Measurements from ENCODE around the gene SLC7A4. TPM values are rescaled to one million over a fixed set of nuclear protein-coding genes. Genes with fewer than 3 reads are reported as not detected.

SLC7A4 gene
- total RNA-seq, 1 experiment from 2014 or later = not detected

- ChIA-PET POLR2A (no interaction called here), RAD21 (ENCODE audit: low non-redundant PET in 1 of 2, low total read pairs in 2 of 2, uncharacterized antibody in 2 of 2, unreplicated experiment in 2 of 2) (interaction anchor here in 1 of 2 experiments (0.6 kb wide), 2 partner anchors 17 to 647 kb away, joined by 3 to 4 read pairs; no protein-coding TSS in a partner anchor), CTCF (interaction anchor here (0.7 to 1.8 kb wide), 7 partner anchors 18 to 135 kb away, joined by 3 to 7 read pairs (median 3); partner anchors contain the start of genes LRRC74B and THAP7)
- Histone ChIP-seq H3K4me3 (replicated peaks in 1 of 2; ENCODE audit: low read depth in 1 of 2, low read length in 2 of 2) (no peak overlapping the region), H3K79me2 (ENCODE audit: insufficient read depth, low read length) (no peaks in the 10 kb centered on the region), H3K27me3 (ENCODE audit: insufficient read depth, low read length) (no peaks in the 10 kb centered on the region), H3K9ac (ENCODE audit: low read length) (no peak overlapping the region), H3K9me3 (ENCODE audit: control insufficient read depth in 1 of 2, insufficient read depth in 1 of 2, low read depth in 1 of 2, low read length in 2 of 2) (no peaks in the 10 kb centered on the region), H3K9me2 (ENCODE audit: insufficient read depth) (no peaks in the 10 kb centered on the region), H3K27ac (ENCODE audit: low read depth, low read length) (no peak overlapping the region), H3K4me1 (ENCODE audit: control insufficient read depth in 1 of 2, insufficient read depth in 2 of 2, low read length in 2 of 2) (no peaks in the 10 kb centered on the region), H4K20me1 (ENCODE audit: insufficient read depth) (no peaks in the 10 kb centered on the region), H3K36me3 (ENCODE audit: control insufficient read depth in 1 of 2, insufficient read depth in 2 of 2, low read length in 2 of 2) (no peaks in the 10 kb centered on the region), H2AFZ (ENCODE audit: low read depth, low read length, poor library complexity, severe bottlenecking) (no peak overlapping the region), H3K4me2 (ENCODE audit: low read length) (no peak overlapping the region)
- BruUV-seq (replicated peaks) = no TSS peak
- peak; percentile 86 for ATAC-seq
- intact Hi-C loops (cut with micrococcal nuclease) = no loop called here
- peak; percentile 23 to 65 (median 60); a peak in 5 of 6 replicates for TF ChIP-seq CTCF (IDR thresholded peaks at IDR 0.05 in 2 of 3, conservative IDR thresholded peaks at IDR 0.05 in 1 of 3; ENCODE audit: borderline replicate concordance in 1 of 3, insufficient read depth in 1 of 3, low read depth in 2 of 3, low read length in 2 of 3)
- TF ChIP-seq SP1 (IDR thresholded peaks at IDR 0.05; ENCODE audit: low read depth) = no peak
- no peak for DNase-seq (ENCODE audit: low read depth, low spot score)
These were observed 11.4 kb downstream of the SLC7A4 start for GRCh38 chr22:21020802-21021429.

GRCh38 chr22:21018314-21018713 is 14.0 kb downstream of the SLC7A4 start:
- no peak for TF ChIP-seq EZH2 (IDR thresholded peaks at IDR 0.05)
- ChIA-PET CTCF (no interaction called here), POLR2A (no interaction called here), RAD21 (ENCODE audit: low non-redundant PET in 1 of 2, low total read pairs in 2 of 2, uncharacterized antibody in 2 of 2, unreplicated experiment in 2 of 2) (no interaction called here)
- Histone ChIP-seq H3K4me1 (ENCODE audit: control insufficient read depth in 1 of 2, insufficient read depth in 2 of 2, low read length in 2 of 2) (peaks cover 15 to 19% of the 10 kb centered on the region in 2 experiments), H3K79me2 (ENCODE audit: insufficient read depth, low read length) (no peaks in the 10 kb centered on the region), H3K36me3 (ENCODE audit: control insufficient read depth in 1 of 2, insufficient read depth in 2 of 2, low read length in 2 of 2) (no peaks in the 10 kb centered on the region), H3K4me3 (replicated peaks in 1 of 2; ENCODE audit: low read depth in 1 of 2, low read length in 2 of 2) (no peak overlapping the region), H3K4me2 (ENCODE audit: low read length) (no peak overlapping the region), H3K9me2 (ENCODE audit: insufficient read depth) (no peaks in the 10 kb centered on the region), H4K20me1 (ENCODE audit: insufficient read depth) (no peaks in the 10 kb centered on the region), H2AFZ (ENCODE audit: low read depth, low read length, poor library complexity, severe bottlenecking) (no peak overlapping the region), H3K27me3 (ENCODE audit: insufficient read depth, low read length) (no peaks in the 10 kb centered on the region), H3K9ac (ENCODE audit: low read length) (no peak overlapping the region), H3K9me3 (ENCODE audit: control insufficient read depth in 1 of 2, insufficient read depth in 1 of 2, low read depth in 1 of 2, low read length in 2 of 2) (no peaks in the 10 kb centered on the region), H3K27ac (ENCODE audit: low read depth, low read length) (no peak overlapping the region)
- DNase-seq (ENCODE audit: low read depth, low spot score) (no peak), ATAC-seq (no peak)
- BruUV-seq (replicated peaks) = no TSS peak
- intact Hi-C loops (cut with micrococcal nuclease) = no loop called here
